CD4-positive, alpha-beta T cell treated with Interleukin-15 for 1 hour (primary cell): ENCODE measurements around the gene NR2C2.

Experiments used
- DNase-seq: peaks from one replicate; pipeline ENCODE4 v3.0.0-alpha.2; 2020

NR2C2 gene

DNA sequence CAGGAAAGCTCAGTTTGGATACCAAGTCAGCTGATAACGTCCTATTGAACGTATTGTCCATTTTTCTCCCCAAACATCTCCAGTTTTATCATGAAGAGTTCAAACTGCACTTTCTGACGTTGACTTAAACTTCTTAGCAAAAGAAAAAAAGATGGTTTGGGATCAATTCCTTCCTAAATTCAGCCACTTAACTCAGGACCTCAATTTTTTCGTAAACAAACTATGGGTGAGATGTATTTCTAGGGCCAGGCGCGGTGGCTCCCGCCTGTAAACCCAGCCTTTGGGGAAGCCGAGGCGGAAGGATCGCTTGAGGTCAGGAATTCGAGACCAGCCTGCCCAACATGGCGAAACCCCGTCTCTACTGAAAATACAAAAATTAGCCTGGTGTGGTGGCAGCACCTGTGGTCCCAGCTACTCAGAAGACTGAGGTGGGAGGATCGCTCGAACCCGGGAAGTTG is 118.2 kb downstream of the NR2C2 start:
- DNase-seq = no peak

GRCh38 chr3:15066467-15066866 is 119.1 kb downstream of the NR2C2 start:
- no peak for DNase-seq

GRCh38 chr3:15069441-15069840 is 122.1 kb downstream of the NR2C2 start:
- DNase-seq = no peak

GRCh38 chr3:15071699-15072098 is 124.3 kb downstream of the NR2C2 start:
- no peak for DNase-seq

DNA sequence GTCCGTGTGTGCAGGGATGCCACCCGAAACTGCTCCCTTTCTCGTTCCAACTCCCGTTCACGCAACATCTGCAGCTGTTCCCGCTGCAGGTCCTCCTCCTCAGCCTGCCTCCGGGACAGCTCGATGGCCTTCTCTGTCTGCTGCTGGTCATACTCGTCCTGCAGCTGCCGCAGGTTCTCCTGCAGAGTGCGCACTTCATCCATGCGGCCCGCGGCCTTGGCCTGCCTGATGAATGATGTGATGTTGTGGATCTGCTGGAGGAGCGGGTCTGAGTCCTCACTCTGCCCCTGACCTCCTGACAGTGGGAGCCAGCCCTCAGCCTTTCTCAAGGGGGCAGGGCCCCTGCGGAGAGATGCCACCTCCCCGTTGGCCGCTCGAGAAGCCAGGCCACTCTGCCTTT is 127.1 kb downstream of the NR2C2 start:
- DNase-seq = no peak

- DNase-seq = no peak
Measured at GRCh38 chr3:15079091-15079490, 131.7 kb downstream of the NR2C2 start.

DNA sequence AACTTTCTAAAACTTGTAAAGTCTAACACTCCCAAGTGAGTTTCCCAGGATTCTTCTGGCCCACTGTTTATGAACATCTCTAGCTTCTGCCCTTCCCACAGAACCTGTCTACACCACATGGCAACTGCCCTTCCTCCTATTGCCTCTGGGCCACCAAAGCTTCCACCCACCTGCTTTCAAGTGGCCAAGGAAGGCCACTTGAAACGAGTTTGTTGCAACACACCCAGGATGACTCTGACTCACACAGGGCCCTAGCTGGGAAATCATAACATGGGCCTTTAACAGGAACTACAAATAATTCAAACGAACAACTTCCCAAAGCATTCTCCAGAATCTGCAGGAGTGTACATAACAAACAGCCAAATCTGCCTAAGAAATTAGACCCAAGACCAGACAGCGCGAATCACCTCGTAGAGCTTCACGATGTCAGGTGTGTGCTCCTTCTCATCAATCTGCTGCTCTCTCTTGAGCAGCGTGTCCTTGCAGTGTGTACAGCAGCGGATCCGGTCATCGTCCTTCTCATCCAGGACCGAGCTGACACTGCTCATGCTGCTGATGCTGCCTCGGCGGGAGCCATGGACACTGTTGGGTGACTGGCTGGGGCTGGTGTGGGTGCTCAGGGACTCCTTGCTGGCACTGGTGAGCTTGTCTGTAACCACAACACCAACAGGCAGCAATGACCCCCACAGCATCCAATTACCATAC is 134.7 kb downstream of the NR2C2 start:
- DNase-seq = no peak

- DNase-seq = no peak
Measured at GRCh38 chr3:15083252-15083651, 135.9 kb downstream of the NR2C2 start.

- DNase-seq = no peak
Measured at GRCh38 chr3:15086263-15086662, 138.9 kb downstream of the NR2C2 start.

GRCh38 chr3:15086699-15087098 is 139.3 kb downstream of the NR2C2 start:
- DNase-seq = no peak

- DNase-seq = no peak
Measured at GRCh38 chr3:15089201-15089600, 141.8 kb downstream of the NR2C2 start.

- no peak for DNase-seq
Measured at GRCh38 chr3:15091575-15091974, 144.2 kb downstream of the NR2C2 start.

GRCh38 chr3:15092686-15093085 is 145.3 kb downstream of the NR2C2 start:
- no peak for DNase-seq

- DNase-seq = no peak
Measured at GRCh38 chr3:15094187-15094875, 146.9 kb downstream of the NR2C2 start.

DNA sequence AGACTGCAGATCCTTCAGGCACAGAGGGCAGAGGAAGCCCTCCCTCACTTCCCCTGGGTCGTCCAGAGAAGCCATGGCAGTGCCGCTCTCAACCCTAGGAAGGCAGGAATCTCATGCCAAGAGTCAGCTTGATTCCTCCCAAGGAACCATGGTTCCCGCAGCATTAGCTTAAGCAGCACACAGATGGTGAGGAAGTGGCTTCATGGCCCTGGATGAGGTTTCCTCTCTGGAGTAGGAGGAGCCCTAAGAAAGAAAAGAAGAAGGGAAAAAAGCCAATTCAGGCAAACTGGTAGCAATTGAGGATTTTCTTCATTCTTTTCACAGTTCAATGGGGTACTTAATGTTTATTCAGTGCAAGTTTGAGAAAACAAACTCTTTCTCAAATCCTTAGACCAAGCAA is 148.7 kb downstream of the NR2C2 start:
- no peak for DNase-seq

- DNase-seq = peak; percentile 52
Measured at GRCh38 chr3:15097891-15098290, 150.5 kb downstream of the NR2C2 start.
